HEK293 (cell line): Measurements from ENCODE around the gene CHD5.

Experiments used
- FEZF1 ChIP-seq: fragments of 450-650 bp; formaldehyde crosslinking; IDR thresholded peaks from 2 replicates; pipeline ENCODE4 v1.5.1; 2016; ENCODE audit warnings: missing biosample characterization, missing genetic modification characterization
- GLIS1 ChIP-seq: fragments of 450-650 bp; formaldehyde crosslinking; IDR thresholded peaks from 2 replicates; pipeline ENCODE4 v1.5.1; 2016; ENCODE audit warnings: missing biosample characterization, missing genetic modification characterization
- IKZF3 ChIP-seq: fragments of 450-650 bp; IDR thresholded peaks from 2 replicates; pipeline ENCODE4 v1.5.0; 2018; ENCODE audit warnings: missing biosample characterization, mild to moderate bottlenecking, missing genetic modification characterization, moderate library complexity
- KLF16 ChIP-seq: fragments of 450-650 bp; formaldehyde crosslinking; IDR thresholded peaks from 2 replicates; pipeline ENCODE4 v1.5.1; 2017; ENCODE audit warnings: missing biosample characterization, missing genetic modification characterization
- OVOL3 ChIP-seq: fragments of 450-650 bp; formaldehyde crosslinking; IDR thresholded peaks from 2 replicates; pipeline ENCODE4 v1.5.1; 2016; ENCODE audit warnings: missing biosample characterization, missing genetic modification characterization
- ZBTB17 ChIP-seq: fragments of 450-650 bp; formaldehyde crosslinking; IDR thresholded peaks from 2 replicates; pipeline ENCODE4 v1.5.1; 2016; ENCODE audit warnings: missing biosample characterization, missing genetic modification characterization
- ZBTB20 ChIP-seq: fragments of 450-650 bp; formaldehyde crosslinking; IDR thresholded peaks from 2 replicates; pipeline ENCODE4 v1.5.1; 2016; ENCODE audit warnings: missing biosample characterization, missing genetic modification characterization
- ZEB2 ChIP-seq: fragments of 450-650 bp; formaldehyde crosslinking; IDR thresholded peaks from 2 replicates; pipeline ENCODE4 v1.5.1; 2016; ENCODE audit warnings: missing biosample characterization, missing genetic modification characterization
- ZNF184 ChIP-seq: fragments of 450-650 bp; IDR thresholded peaks from 2 replicates; pipeline ENCODE4 v1.5.1; 2018; ENCODE audit warnings: missing biosample characterization, mild to moderate bottlenecking, missing genetic modification characterization
- ZNF24 ChIP-seq: fragments of 450-650 bp; formaldehyde crosslinking; IDR thresholded peaks from 2 replicates; pipeline ENCODE4 v1.5.1; 2016; ENCODE audit warnings: missing biosample characterization, missing genetic modification characterization
- ZNF274 ChIP-seq, 2 experiments: fragments of 200-500 bp in 1 of 2; fragments of 450-650 bp in 1 of 2; sonication (Bioruptor generic) in 1 of 2; formaldehyde crosslinking in 1 of 2; IDR thresholded peaks; 2 replicates each; pipeline versions ENCODE4 v1.5.1 to v1.6.1; 2014 to 2016; ENCODE audit warnings: borderline replicate concordance in 1 of 2, inconsistent platforms in 1 of 2, low read length in 1 of 2, missing biosample characterization in 1 of 2, missing genetic modification characterization in 1 of 2
- ZNF366 ChIP-seq: fragments of 450-650 bp; formaldehyde crosslinking; conservative IDR thresholded peaks from 2 replicates; pipeline ENCODE4 v1.5.1; 2016; ENCODE audit warnings: missing biosample characterization, missing genetic modification characterization
- ZNF37A ChIP-seq: fragments of 450-650 bp; IDR thresholded peaks from 2 replicates; pipeline ENCODE4 v1.5.1; 2018; ENCODE audit warnings: missing biosample characterization, missing genetic modification characterization
- ZNF416 ChIP-seq: fragments of 450-650 bp; formaldehyde crosslinking; IDR thresholded peaks from 2 replicates; pipeline ENCODE4 v1.5.1; 2016; ENCODE audit warnings: missing biosample characterization, missing genetic modification characterization
- ZNF561 ChIP-seq: fragments of 450-650 bp; IDR thresholded peaks from 2 replicates; pipeline ENCODE4 v1.5.1; 2018; ENCODE audit warnings: missing biosample characterization, missing genetic modification characterization, borderline replicate concordance
- ZNF571 ChIP-seq: fragments of 450-650 bp; formaldehyde crosslinking; IDR thresholded peaks from 2 replicates; pipeline ENCODE4 v1.5.0; 2017; ENCODE audit warnings: missing biosample characterization, missing genetic modification characterization
- ZNF624 ChIP-seq: fragments of 450-650 bp; formaldehyde crosslinking; IDR thresholded peaks from 2 replicates; pipeline ENCODE4 v1.5.1; 2017; ENCODE audit warnings: missing biosample characterization, missing genetic modification characterization
- ZNF654 ChIP-seq: fragments of 450-650 bp; formaldehyde crosslinking; IDR thresholded peaks from 2 replicates; pipeline ENCODE4 v1.5.1; 2016; ENCODE audit warnings: low read depth, missing biosample characterization, missing genetic modification characterization
- ZNF660 ChIP-seq: fragments of 450-650 bp; IDR thresholded peaks from 2 replicates; pipeline ENCODE4 v1.5.1; 2018; ENCODE audit warnings: missing biosample characterization, mild to moderate bottlenecking, missing genetic modification characterization
- ZNF670 ChIP-seq: fragments of 450-650 bp; formaldehyde crosslinking; IDR thresholded peaks from 2 replicates; pipeline ENCODE4 v1.5.1; 2016; ENCODE audit warnings: missing biosample characterization, missing genetic modification characterization, low read depth
- ZNF701 ChIP-seq: fragments of 450-650 bp; formaldehyde crosslinking; IDR thresholded peaks from 2 replicates; pipeline ENCODE4 v1.5.1; 2016; ENCODE audit warnings: missing biosample characterization, missing genetic modification characterization
- ZNF768 ChIP-seq: fragments of 450-650 bp; formaldehyde crosslinking; IDR thresholded peaks from 2 replicates; pipeline ENCODE4 v1.5.1; 2018; ENCODE audit warnings: missing biosample characterization, mild to moderate bottlenecking, missing genetic modification characterization
- ZXDB ChIP-seq: fragments of 450-650 bp; formaldehyde crosslinking; IDR thresholded peaks from 2 replicates; pipeline ENCODE4 v1.5.1; 2016; ENCODE audit warnings: missing biosample characterization, missing genetic modification characterization
- TF ChIP-seq, protein P1 (sequence below): sonication (generic); formaldehyde crosslinking; IDR thresholded peaks from 2 replicates; pipeline ENCODE4 v1.8.1; 2022; ENCODE audit warnings: mild to moderate bottlenecking, moderate library complexity, missing genetic modification reagents
- TF ChIP-seq, protein P2 (sequence below): fragments of 450-650 bp; formaldehyde crosslinking; IDR thresholded peaks from 2 replicates; pipeline ENCODE4 v1.5.1; 2016; ENCODE audit warnings: missing biosample characterization, missing genetic modification characterization
- TF ChIP-seq, protein P3 (sequence below): fragments of 450-650 bp; formaldehyde crosslinking; IDR thresholded peaks from 2 replicates; pipeline ENCODE4 v1.5.1; 2016; ENCODE audit warnings: missing biosample characterization, missing genetic modification characterization
- TF ChIP-seq, protein P4 (sequence below): fragments of 450-650 bp; formaldehyde crosslinking; IDR thresholded peaks from 2 replicates; pipeline ENCODE4 v1.5.1; 2016; ENCODE audit warnings: missing biosample characterization, missing genetic modification characterization
- TF ChIP-seq, protein P5 (sequence below): fragments of 450-650 bp; formaldehyde crosslinking; IDR thresholded peaks from 2 replicates; pipeline ENCODE4 v1.5.1; 2016; ENCODE audit warnings: missing biosample characterization, missing genetic modification characterization
- TF ChIP-seq, protein P6 (sequence below): fragments of 450-650 bp; formaldehyde crosslinking; IDR thresholded peaks from 2 replicates; pipeline ENCODE4 v1.5.1; 2016; ENCODE audit warnings: missing biosample characterization, missing genetic modification characterization

Gene CHD5

DNA sequence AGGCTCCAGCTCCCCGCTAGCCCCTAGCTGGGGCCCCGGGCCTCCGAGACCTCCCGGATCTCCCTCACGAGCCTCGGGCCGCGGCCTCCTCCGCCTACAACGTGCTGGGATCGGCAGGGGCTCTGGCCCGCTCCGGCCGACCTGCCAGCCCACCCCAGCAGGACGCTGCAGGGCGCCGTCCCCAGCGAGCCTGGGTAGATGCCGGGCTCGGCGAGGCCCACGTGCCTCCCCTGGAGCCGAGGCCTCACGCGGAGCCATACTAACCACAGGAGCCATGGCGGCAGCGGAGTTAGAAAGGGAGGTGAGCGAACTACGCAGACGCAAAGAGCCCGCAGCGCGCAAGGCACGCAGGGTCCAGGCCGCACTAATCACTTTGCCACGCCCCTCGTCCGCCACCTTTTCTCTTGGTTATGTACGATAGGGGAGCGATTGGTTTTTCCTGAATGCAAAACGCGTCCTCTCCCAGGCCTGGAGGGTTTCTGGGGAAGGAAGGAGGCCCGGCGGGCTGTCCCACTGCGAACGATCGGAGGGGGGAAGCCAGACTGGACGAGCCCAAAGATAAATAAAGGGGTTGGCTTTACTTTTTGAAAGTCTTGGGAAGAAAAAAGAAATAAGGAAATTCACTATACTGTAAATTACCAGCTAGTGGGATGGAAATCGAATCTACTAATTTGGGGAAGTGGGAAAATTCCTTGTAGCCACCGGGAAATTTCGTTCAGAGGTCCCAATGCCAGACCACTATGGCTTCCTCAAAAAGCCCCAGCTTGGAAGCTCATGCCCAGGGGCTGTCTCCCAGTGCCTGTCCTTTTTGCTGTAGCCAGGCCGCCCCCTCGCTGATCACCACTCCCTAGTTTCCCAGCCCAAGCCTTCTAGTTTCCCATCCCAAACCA is 19.4 kb upstream of the CHD5 start, which contains the start of gene RPL22 (continued):
- TF ChIP-seq, protein P1, sequence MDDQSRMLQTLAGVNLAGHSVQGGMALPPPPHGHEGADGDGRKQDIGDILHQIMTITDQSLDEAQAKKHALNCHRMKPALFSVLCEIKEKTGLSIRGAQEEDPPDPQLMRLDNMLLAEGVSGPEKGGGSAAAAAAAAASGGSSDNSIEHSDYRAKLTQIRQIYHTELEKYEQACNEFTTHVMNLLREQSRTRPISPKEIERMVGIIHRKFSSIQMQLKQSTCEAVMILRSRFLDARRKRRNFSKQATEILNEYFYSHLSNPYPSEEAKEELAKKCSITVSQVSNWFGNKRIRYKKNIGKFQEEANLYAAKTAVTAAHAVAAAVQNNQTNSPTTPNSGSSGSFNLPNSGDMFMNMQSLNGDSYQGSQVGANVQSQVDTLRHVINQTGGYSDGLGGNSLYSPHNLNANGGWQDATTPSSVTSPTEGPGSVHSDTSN (CRISPR knock-in tag), result peak; percentile 82; the same call in 1 of the 2 replicates
- peak; percentile 99 for TF ChIP-seq ZBTB17
- TF ChIP-seq ZNF274 (IDR thresholded peaks at IDR 0.05; ENCODE audit: low read length), result no peak
- no peak for TF ChIP-seq ZNF274 (tag by site-specific recombination; IDR thresholded peaks at IDR 0.05; ENCODE audit: borderline replicate concordance)
- TF ChIP-seq, protein P2, sequence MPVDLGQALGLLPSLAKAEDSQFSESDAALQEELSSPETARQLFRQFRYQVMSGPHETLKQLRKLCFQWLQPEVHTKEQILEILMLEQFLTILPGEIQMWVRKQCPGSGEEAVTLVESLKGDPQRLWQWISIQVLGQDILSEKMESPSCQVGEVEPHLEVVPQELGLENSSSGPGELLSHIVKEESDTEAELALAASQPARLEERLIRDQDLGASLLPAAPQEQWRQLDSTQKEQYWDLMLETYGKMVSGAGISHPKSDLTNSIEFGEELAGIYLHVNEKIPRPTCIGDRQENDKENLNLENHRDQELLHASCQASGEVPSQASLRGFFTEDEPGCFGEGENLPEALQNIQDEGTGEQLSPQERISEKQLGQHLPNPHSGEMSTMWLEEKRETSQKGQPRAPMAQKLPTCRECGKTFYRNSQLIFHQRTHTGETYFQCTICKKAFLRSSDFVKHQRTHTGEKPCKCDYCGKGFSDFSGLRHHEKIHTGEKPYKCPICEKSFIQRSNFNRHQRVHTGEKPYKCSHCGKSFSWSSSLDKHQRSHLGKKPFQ, result no peak
- TF ChIP-seq ZNF701 (tag by site-specific recombination), result no peak
- TF ChIP-seq ZXDB (tag by site-specific recombination), result peak; percentile 95
- TF ChIP-seq ZNF660 (tag by site-specific recombination), result peak; percentile 93
- TF ChIP-seq ZNF184, result peak; percentile 64; the same call in 1 of the 2 replicates
- peak; percentile 50; the same call in 1 of the 2 replicates for TF ChIP-seq ZBTB20 (tag by site-specific recombination)
- TF ChIP-seq, protein P3, sequence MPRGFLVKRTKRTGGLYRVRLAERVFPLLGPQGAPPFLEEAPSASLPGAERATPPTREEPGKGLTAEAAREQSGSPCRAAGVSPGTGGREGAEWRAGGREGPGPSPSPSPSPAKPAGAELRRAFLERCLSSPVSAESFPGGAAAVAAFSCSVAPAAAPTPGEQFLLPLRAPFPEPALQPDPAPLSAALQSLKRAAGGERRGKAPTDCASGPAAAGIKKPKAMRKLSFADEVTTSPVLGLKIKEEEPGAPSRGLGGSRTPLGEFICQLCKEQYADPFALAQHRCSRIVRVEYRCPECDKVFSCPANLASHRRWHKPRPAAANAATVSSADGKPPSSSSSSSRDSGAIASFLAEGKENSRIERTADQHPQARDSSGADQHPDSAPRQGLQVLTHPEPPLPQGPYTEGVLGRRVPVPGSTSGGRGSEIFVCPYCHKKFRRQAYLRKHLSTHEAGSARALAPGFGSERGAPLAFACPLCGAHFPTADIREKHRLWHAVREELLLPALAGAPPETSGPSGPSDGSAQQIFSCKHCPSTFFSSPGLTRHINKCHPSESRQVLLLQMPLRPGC (tag by site-specific recombination), result no peak
- TF ChIP-seq, protein P4, sequence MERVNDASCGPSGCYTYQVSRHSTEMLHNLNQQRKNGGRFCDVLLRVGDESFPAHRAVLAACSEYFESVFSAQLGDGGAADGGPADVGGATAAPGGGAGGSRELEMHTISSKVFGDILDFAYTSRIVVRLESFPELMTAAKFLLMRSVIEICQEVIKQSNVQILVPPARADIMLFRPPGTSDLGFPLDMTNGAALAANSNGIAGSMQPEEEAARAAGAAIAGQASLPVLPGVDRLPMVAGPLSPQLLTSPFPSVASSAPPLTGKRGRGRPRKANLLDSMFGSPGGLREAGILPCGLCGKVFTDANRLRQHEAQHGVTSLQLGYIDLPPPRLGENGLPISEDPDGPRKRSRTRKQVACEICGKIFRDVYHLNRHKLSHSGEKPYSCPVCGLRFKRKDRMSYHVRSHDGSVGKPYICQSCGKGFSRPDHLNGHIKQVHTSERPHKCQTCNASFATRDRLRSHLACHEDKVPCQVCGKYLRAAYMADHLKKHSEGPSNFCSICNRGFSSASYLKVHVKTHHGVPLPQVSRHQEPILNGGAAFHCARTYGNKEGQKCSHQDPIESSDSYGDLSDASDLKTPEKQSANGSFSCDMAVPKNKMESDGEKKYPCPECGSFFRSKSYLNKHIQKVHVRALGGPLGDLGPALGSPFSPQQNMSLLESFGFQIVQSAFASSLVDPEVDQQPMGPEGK, result peak; percentile 59
- no peak for TF ChIP-seq ZNF670
- no peak for TF ChIP-seq ZNF416 (tag by site-specific recombination)
- peak; percentile 96 for TF ChIP-seq IKZF3 (tag by site-specific recombination)
- TF ChIP-seq GLIS1 (tag by site-specific recombination), result peak; percentile 95
- TF ChIP-seq FEZF1 (tag by site-specific recombination), result peak; percentile 31
- TF ChIP-seq ZNF571 (tag by site-specific recombination), result no peak
- no peak for TF ChIP-seq ZNF624 (tag by site-specific recombination)
- TF ChIP-seq ZNF37A (tag by site-specific recombination), result 0 out of 2 replicates have a peak, but pooled peaks have one; percentile 13
- TF ChIP-seq, protein P5, sequence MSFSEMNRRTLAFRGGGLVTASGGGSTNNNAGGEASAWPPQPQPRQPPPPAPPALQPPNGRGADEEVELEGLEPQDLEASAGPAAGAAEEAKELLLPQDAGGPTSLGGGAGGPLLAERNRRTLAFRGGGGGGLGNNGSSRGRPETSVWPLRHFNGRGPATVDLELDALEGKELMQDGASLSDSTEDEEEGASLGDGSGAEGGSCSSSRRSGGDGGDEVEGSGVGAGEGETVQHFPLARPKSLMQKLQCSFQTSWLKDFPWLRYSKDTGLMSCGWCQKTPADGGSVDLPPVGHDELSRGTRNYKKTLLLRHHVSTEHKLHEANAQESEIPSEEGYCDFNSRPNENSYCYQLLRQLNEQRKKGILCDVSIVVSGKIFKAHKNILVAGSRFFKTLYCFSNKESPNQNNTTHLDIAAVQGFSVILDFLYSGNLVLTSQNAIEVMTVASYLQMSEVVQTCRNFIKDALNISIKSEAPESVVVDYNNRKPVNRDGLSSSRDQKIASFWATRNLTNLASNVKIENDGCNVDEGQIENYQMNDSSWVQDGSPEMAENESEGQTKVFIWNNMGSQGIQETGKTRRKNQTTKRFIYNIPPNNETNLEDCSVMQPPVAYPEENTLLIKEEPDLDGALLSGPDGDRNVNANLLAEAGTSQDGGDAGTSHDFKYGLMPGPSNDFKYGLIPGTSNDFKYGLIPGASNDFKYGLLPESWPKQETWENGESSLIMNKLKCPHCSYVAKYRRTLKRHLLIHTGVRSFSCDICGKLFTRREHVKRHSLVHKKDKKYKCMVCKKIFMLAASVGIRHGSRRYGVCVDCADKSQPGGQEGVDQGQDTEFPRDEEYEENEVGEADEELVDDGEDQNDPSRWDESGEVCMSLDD, result no peak
- peak; percentile 73; the same call in 1 of the 2 replicates for TF ChIP-seq ZEB2 (tag by site-specific recombination)
- TF ChIP-seq ZNF561 (tag by site-specific recombination), result peak; percentile 76
- peak; percentile 35; the same call in 1 of the 2 replicates for TF ChIP-seq ZNF24 (tag by site-specific recombination)
- TF ChIP-seq ZNF768 (tag by site-specific recombination), result no peak
- TF ChIP-seq, protein P6, sequence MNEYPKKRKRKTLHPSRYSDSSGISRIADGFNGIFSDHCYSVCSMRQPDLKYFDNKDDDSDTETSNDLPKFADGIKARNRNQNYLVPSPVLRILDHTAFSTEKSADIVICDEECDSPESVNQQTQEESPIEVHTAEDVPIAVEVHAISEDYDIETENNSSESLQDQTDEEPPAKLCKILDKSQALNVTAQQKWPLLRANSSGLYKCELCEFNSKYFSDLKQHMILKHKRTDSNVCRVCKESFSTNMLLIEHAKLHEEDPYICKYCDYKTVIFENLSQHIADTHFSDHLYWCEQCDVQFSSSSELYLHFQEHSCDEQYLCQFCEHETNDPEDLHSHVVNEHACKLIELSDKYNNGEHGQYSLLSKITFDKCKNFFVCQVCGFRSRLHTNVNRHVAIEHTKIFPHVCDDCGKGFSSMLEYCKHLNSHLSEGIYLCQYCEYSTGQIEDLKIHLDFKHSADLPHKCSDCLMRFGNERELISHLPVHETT (tag by site-specific recombination), result 0 out of 2 replicates have a peak, but pooled peaks have one; percentile 18
- TF ChIP-seq ZNF654 (tag by site-specific recombination), result no peak
- TF ChIP-seq KLF16, result peak; percentile 97
- TF ChIP-seq ZNF366 (tag by site-specific recombination), result peak; percentile 86
- no peak for TF ChIP-seq OVOL3 (tag by site-specific recombination)
